Breast epithelium (tissue), 4 donors: ENCODE results near the gene ALG12. TPM values are rescaled to one million over a fixed set of nuclear protein-coding genes. Genes with fewer than 3 reads are reported as not detected.

Experiments
- DNase-seq, 2 donors: peaks; one replicate each; pipeline ENCODE4 v3.0.0-alpha.2; 2019; ENCODE audit warnings: low spot score in 2 of 2
- H3K27ac ChIP-seq, 2 donors: fragments of 200-600 bp; sonication (generic) in 1 of 2; one replicate each; pipeline ENCODE4 v1.5.1; 2016 to 2019; ENCODE audit warnings: mild to moderate bottlenecking in 1 of 2
- H3K27me3 ChIP-seq, 2 donors: fragments of 200-600 bp; sonication (generic) in 1 of 2; one replicate each; pipeline versions ENCODE4 v1.5.1 to v1.6.0; 2017 to 2019; ENCODE audit warnings: control low read depth in 1 of 2, mild to moderate bottlenecking in 1 of 2
- H3K36me3 ChIP-seq: fragments of 200-600 bp; one replicate; pipeline ENCODE4 v1.5.1; 2019
- H3K4me1 ChIP-seq, 2 donors: fragments of 200-600 bp; sonication (generic); one replicate each; pipeline ENCODE4 v1.5.1; 2016 to 2019; ENCODE audit warnings: control low read depth in 1 of 2
- H3K4me3 ChIP-seq, 3 donors: fragments of 200-600 bp; sonication (generic); 1 replicate in 2 of 3; 2 replicates in 1 of 3; pipeline ENCODE4 v1.5.1; 2016 to 2019; ENCODE audit warnings: mild to moderate bottlenecking in 3 of 3, moderate library complexity in 2 of 3
- H3K9me3 ChIP-seq, 2 donors: fragments of 200-600 bp; sonication (generic) in 1 of 2; one replicate each; pipeline ENCODE4 v1.5.1; 2016 to 2019; ENCODE audit warnings: control low read depth in 1 of 2
- CTCF ChIP-seq, 3 donors: fragments of 450-650 bp; IDR thresholded peaks; one replicate each; pipeline ENCODE4 v1.5.1; 2016 to 2017; ENCODE audit warnings: antibody characterized with exemption in 3 of 3, mild to moderate bottlenecking in 3 of 3, moderate library complexity in 3 of 3
- POLR2A ChIP-seq: fragments of 450-650 bp; IDR thresholded peaks from one replicate; pipeline ENCODE4 v1.6.1; 2016; ENCODE audit warnings: antibody characterized with exemption, mild to moderate bottlenecking, moderate library complexity
- POLR2AphosphoS5 ChIP-seq, 3 donors: sonication (generic); formaldehyde crosslinking; IDR thresholded peaks; one replicate each; pipeline ENCODE4 v1.6.1; 2017; ENCODE audit warnings: antibody characterized with exemption in 3 of 3
- intact Hi-C: fragments of 100-400 bp; cut with DNase I; formaldehyde crosslinking; loops from one replicate; pipeline ENCODE4 v1.15.1; 2023; ENCODE audit warnings: low total_unique reads
- total RNA-seq, 3 donors: library from RNA; depleted of rRNA; stranded (reverse); fragments of >200 nt; gene quantifications; one replicate each; pipeline ENCODE4 v1.1.0, GENCODE V29; 2016

Gene ALG12
- total RNA-seq, 3 donors from 2014 or later, result 16.6 to 22.4 (median 19.7) TPM

- Histone ChIP-seq H3K27ac (no peak overlapping the region), H3K36me3 (peaks cover 9% of the 10 kb centered on the region), H3K9me3 (no peaks in the 10 kb centered on the region), H3K4me1 (no peaks in the 10 kb centered on the region), H3K4me3 (no peak overlapping the region), H3K27me3 (no peaks in the 10 kb centered on the region)
- DNase-seq, result no peak
- TF ChIP-seq POLR2A, result no peak
- TF ChIP-seq CTCF (IDR thresholded peaks at IDR 0.05), result no peak
- no peak for TF ChIP-seq POLR2AphosphoS5 (IDR thresholded peaks at IDR 0.05)
- intact Hi-C loops, result no loop called here
These were observed 10.4 kb downstream of the ALG12 start for GRCh38 chr22:49907807-49908206.

- no peaks in the 10 kb centered on the region for H3K4me1 ChIP-seq
- H3K27ac ChIP-seq, result no peak overlapping the region
- H3K36me3 ChIP-seq, result peaks cover 8% of the 10 kb centered on the region
- no peaks in the 10 kb centered on the region for H3K27me3 ChIP-seq
- intact Hi-C loops, result no loop called here
- TF ChIP-seq POLR2AphosphoS5 (IDR thresholded peaks at IDR 0.05) (no peak), POLR2A (no peak), CTCF (IDR thresholded peaks at IDR 0.05) (no peak)
- DNase-seq, result no peak
- H3K4me3 ChIP-seq, result no peak overlapping the region
- H3K9me3 ChIP-seq, result no peaks in the 10 kb centered on the region
These were observed 11.4 kb downstream of the ALG12 start for GRCh38 chr22:49906799-49907290.

- Histone ChIP-seq H3K4me1 (no peaks in the 10 kb centered on the region), H3K9me3 (no peaks in the 10 kb centered on the region), H3K36me3 (peaks cover 8% of the 10 kb centered on the region), H3K27me3 (no peaks in the 10 kb centered on the region), H3K4me3 (no peak overlapping the region), H3K27ac (no peak overlapping the region)
- DNase-seq, result no peak
- TF ChIP-seq POLR2A, result no peak
- no peak for TF ChIP-seq CTCF (IDR thresholded peaks at IDR 0.05)
- TF ChIP-seq POLR2AphosphoS5 (IDR thresholded peaks at IDR 0.05), result no peak
- intact Hi-C loops, result no loop called here
These were observed 12.0 kb downstream of the ALG12 start for GRCh38 chr22:49906071-49906798.

- no peak for TF ChIP-seq POLR2A
- no peak for TF ChIP-seq CTCF (IDR thresholded peaks at IDR 0.05)
- no peak for TF ChIP-seq POLR2AphosphoS5 (IDR thresholded peaks at IDR 0.05)
- peaks cover 8% of the 10 kb centered on the region for H3K36me3 ChIP-seq
- H3K9me3 ChIP-seq, result no peaks in the 10 kb centered on the region
- no peak overlapping the region for H3K27ac ChIP-seq
- intact Hi-C loops, result no loop called here
- no peaks in the 10 kb centered on the region for H3K27me3 ChIP-seq
- no peak for DNase-seq
- no peaks in the 10 kb centered on the region for H3K4me1 ChIP-seq
- no peak overlapping the region for H3K4me3 ChIP-seq
These were observed 12.8 kb downstream of the ALG12 start for GRCh38 chr22:49905465-49905864.

- H3K36me3 ChIP-seq, result peaks cover 8% of the 10 kb centered on the region
- H3K9me3 ChIP-seq, result no peaks in the 10 kb centered on the region
- DNase-seq, result no peak
- TF ChIP-seq POLR2AphosphoS5 (IDR thresholded peaks at IDR 0.05) (no peak), CTCF (IDR thresholded peaks at IDR 0.05) (no peak), POLR2A (no peak)
- H3K27ac ChIP-seq, result no peak overlapping the region
- no peaks in the 10 kb centered on the region for H3K4me1 ChIP-seq
- intact Hi-C loops, result no loop called here
- H3K4me3 ChIP-seq, result no peak overlapping the region
- H3K27me3 ChIP-seq, result no peaks in the 10 kb centered on the region
These were observed 14.2 kb downstream of the ALG12 start for GRCh38 chr22:49904040-49904369.
